ENCODE results near the gene SMURF1.

DNA sequence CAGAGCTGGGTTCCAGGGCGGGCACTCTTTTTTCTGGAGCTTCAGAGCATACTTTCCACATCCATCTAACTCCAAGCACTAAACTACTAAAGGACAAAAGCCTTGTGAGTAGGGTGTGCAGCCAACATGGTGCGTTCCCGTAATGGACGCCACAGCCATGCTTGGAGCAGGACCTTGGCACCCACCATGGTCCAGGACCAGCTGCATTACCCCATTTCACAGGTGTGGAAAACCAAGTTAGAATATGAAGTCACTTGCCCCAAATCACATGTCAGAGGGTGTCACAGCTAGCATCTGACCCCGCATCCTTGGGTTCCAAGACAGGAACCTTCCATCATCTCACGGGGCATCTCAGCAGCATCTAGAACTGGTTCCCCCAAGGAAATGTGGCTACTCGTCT is 112.4 kb downstream of the SMURF1 start:
- TF ChIP-seq CTCF (IDR thresholded peaks at IDR 0.05), result no peak
- no peak for TF ChIP-seq POLR2A (IDR thresholded peaks at IDR 0.05)

All from esophagus squamous epithelium (tissue), 4 donors.